ENCODE data around the gene PASD1.
"Not testable (repeated sequence)": the region's sequence is repeated elsewhere in the genome, so short reads cannot be mapped to it uniquely, and the experiment has no call there.

DNA sequence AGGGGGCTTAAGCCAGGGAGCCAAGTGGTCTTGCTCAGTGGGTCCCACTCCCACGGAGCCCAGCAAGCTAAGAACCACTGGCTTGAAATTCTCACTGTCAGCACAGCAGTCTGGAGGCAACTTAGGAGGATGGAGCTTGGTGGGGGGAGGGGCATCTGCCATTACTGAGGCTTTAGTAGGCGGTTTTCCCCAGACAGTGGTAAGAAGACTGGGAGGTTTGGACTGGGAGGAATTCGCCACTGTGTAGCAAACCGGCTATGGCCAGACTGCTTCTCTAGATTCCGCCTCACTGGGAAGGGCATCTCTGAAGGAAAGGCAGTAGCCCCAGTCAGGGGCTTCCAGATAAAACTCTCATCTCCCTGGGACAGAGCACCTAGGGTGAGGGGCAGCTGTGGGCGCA lies 17.2 kb upstream of the PASD1 start:
- TF ChIP-seq, protein P1, sequence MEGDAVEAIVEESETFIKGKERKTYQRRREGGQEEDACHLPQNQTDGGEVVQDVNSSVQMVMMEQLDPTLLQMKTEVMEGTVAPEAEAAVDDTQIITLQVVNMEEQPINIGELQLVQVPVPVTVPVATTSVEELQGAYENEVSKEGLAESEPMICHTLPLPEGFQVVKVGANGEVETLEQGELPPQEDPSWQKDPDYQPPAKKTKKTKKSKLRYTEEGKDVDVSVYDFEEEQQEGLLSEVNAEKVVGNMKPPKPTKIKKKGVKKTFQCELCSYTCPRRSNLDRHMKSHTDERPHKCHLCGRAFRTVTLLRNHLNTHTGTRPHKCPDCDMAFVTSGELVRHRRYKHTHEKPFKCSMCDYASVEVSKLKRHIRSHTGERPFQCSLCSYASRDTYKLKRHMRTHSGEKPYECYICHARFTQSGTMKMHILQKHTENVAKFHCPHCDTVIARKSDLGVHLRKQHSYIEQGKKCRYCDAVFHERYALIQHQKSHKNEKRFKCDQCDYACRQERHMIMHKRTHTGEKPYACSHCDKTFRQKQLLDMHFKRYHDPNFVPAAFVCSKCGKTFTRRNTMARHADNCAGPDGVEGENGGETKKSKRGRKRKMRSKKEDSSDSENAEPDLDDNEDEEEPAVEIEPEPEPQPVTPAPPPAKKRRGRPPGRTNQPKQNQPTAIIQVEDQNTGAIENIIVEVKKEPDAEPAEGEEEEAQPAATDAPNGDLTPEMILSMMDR (IDR thresholded peaks at IDR 0.05), result not testable (repeated sequence)
- not testable (repeated sequence) for TF ChIP-seq POLR2A (IDR thresholded peaks at IDR 0.05)
